GM08714 (cell line): ENCODE data around the gene SNX13.
"Not testable (repeated sequence)": the region's sequence is repeated elsewhere in the genome, so short reads cannot be mapped to it uniquely, and the experiment has no call there.

Experiments
- H3K4me3 ChIP-seq: fragments of 200-500 bp; sonication (Bioruptor generic); 2 replicates; pipeline ENCODE4 v1.5.1; 2014; ENCODE audit warnings: mild to moderate bottlenecking, low read length, inconsistent platforms
- ZNF274 ChIP-seq: IDR thresholded peaks from 2 replicates; pipeline ENCODE4 v1.6.1; 2012; ENCODE audit warnings: mild to moderate bottlenecking, low read depth, low read length

Gene SNX13

GRCh38 chr7:17912536-17913235, 27.6 kb downstream of the SNX13 start:
- TF ChIP-seq ZNF274, result no peak
- H3K4me3 ChIP-seq, result no peak overlapping the region

- no peak for TF ChIP-seq ZNF274
- H3K4me3 ChIP-seq, result no peak overlapping the region
These were observed 28.2 kb downstream of the SNX13 start for GRCh38 chr7:17912050-17912449.

- no peak for TF ChIP-seq ZNF274
- H3K4me3 ChIP-seq, result no peak overlapping the region
These were observed 29.9 kb downstream of the SNX13 start for GRCh38 chr7:17910377-17910776.

- H3K4me3 ChIP-seq, result not testable (repeated sequence)
These were observed 31.0 kb downstream of the SNX13 start for GRCh38 chr7:17909310-17909709.

GRCh38 chr7:17907014-17907413, 33.3 kb downstream of the SNX13 start:
- TF ChIP-seq ZNF274, result no peak
- H3K4me3 ChIP-seq, result no peak overlapping the region

GRCh38 chr7:17903337-17903736, 37.0 kb downstream of the SNX13 start:
- H3K4me3 ChIP-seq, result no peak overlapping the region
- no peak for TF ChIP-seq ZNF274

- TF ChIP-seq ZNF274, result no peak
- H3K4me3 ChIP-seq, result no peak overlapping the region
These were observed 37.7 kb downstream of the SNX13 start for GRCh38 chr7:17902599-17902998.

GRCh38 chr7:17900464-17900863, 39.8 kb downstream of the SNX13 start:
- TF ChIP-seq ZNF274, result no peak
- no peak overlapping the region for H3K4me3 ChIP-seq

GRCh38 chr7:17898111-17898510, 42.2 kb downstream of the SNX13 start:
- no peak overlapping the region for H3K4me3 ChIP-seq
- TF ChIP-seq ZNF274, result no peak

- TF ChIP-seq ZNF274, result no peak
These were observed 53.0 kb downstream of the SNX13 start for GRCh38 chr7:17887286-17887685.

GRCh38 chr7:17882685-17883084, 57.6 kb downstream of the SNX13 start:
- TF ChIP-seq ZNF274, result no peak
- H3K4me3 ChIP-seq, result no peak overlapping the region

More at GRCh38 chr7:17887286-17887685, 53.0 kb downstream of the SNX13 start:
- no peak overlapping the region for H3K4me3 ChIP-seq

GRCh38 chr7:17879075-17879661, 61.1 kb downstream of the SNX13 start:
- H3K4me3 ChIP-seq, result no peak overlapping the region
- no peak for TF ChIP-seq ZNF274

- H3K4me3 ChIP-seq, result no peak overlapping the region
- TF ChIP-seq ZNF274, result no peak
These were observed 61.7 kb downstream of the SNX13 start for GRCh38 chr7:17878627-17879026.

- no peak overlapping the region for H3K4me3 ChIP-seq
- TF ChIP-seq ZNF274, result no peak
These were observed 68.3 kb downstream of the SNX13 start for GRCh38 chr7:17871815-17872533.

GRCh38 chr7:17870406-17870805, 69.9 kb downstream of the SNX13 start:
- H3K4me3 ChIP-seq, result no peak overlapping the region
- TF ChIP-seq ZNF274, result no peak

GRCh38 chr7:17863809-17864143, 76.5 kb downstream of the SNX13 start:
- TF ChIP-seq ZNF274, result no peak

More at GRCh38 chr7:17863809-17864143, 76.5 kb downstream of the SNX13 start:
- H3K4me3 ChIP-seq, result no peak overlapping the region
